Effector CD4-positive, alpha-beta T cell (primary cell): ENCODE results near the gene NUDCD2.

ENCODE experiments used
- DNase-seq: peaks from one replicate; pipeline ENCODE4 v3.0.0-alpha.2; 2020
- total RNA-seq: gene quantifications from one replicate; lab custom pipeline; 2026; lab: John Stamatoyannopoulos, UW

Gene NUDCD2
- total RNA-seq, result 19.1 reads per million, percentile 46 among the genes with 10 or more reads in this experiment

DNA sequence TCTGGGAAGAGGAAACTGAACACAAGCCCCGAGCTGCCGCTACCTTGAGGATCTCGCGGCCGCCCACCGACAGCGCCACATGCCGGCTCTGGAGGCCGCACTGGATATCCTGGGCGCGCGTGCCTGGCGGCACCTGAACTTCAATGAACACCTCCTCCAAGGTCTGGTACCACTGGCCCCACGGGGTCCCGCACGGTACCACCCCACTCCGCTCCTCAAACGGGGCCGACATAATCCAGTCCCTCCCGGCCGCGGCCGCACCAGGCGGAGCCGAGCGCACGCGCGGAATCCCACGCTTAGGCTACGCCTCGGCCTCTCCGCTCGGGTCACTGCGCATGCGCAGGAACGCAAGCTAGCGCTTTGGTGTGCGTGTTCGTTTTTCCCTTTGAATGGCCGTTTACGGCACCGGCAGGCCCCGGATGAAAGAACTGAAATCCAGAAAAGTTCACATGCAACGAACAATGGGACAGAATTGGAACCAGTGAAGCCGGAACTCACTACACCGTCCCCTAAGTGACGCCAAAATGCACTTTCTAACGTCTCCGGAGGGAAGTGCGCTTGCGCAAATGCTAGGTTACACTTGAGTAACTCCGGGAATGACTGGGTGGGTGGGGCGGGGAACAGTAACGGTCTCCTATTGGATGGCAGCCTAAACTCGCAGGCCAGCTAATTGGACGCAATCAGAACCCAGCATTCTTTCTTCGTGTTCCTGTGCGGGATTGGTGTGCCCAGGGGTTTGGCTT, at the start of gene NUDCD2:
Gene NUDCD2, minus strand, starts transcription at position 284 of the 743 bp plus-strand sequence. Its CDS starts 52 bp downstream, at position 232.
- peak; percentile 96 for DNase-seq

DNA sequence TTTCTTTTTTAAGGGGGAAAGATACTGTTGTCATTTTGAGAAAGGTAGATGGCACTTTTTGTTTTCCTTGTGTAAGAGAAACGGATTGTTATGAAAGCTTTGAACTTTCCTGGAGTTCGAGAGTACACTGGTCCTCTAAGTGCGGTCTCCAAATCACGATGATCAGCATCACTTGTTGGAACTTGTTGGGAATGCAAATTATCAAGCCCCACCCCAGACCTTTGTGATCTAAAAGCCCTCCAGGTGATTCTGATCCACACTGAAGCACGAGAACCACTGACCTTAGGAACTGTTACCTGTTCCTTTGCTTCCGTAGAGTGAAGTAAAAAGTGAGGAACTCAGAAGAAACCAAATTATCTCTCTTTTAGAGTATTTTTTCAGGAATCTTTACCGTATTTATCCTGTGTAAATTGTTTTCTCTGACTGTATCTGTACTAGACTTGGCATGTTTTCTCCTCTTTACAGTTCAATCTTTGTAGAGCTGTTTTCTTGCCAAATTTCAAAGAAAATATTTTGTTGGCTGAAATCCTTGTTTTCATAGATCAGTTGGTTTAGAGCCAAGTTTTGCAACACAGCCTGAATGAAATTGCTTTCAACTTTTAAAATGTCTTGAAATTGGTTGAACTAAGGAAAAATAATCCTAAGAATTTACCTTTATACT, 49.5 kb upstream of the NUDCD2 start:
- no peak for DNase-seq

DNA sequence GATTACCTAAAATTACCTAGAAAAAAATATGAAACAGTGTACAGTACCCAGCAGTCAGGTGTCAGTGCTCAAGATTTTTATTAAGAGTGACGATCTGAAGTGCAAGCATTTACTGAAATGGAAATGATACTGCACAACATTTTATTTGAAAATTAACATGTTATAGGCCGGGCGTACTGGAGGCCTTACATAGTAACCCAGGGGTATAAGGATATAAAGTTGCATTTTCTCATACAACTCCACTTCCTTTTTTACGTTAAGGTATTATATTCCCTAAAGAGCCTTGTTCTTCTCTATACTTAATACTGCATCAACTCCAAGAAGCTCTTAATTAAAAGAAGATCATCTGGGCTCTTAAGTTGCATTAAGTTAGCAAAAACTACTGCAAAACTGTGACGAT, 48.9 kb upstream of the NUDCD2 start:
- no peak for DNase-seq

GRCh38 chr5:163506726-163507125, 46.8 kb upstream of the NUDCD2 start:
- peak; percentile 14 for DNase-seq

- no peak for DNase-seq
Measured at GRCh38 chr5:163506095-163506457, 46.2 kb upstream of the NUDCD2 start.

DNA sequence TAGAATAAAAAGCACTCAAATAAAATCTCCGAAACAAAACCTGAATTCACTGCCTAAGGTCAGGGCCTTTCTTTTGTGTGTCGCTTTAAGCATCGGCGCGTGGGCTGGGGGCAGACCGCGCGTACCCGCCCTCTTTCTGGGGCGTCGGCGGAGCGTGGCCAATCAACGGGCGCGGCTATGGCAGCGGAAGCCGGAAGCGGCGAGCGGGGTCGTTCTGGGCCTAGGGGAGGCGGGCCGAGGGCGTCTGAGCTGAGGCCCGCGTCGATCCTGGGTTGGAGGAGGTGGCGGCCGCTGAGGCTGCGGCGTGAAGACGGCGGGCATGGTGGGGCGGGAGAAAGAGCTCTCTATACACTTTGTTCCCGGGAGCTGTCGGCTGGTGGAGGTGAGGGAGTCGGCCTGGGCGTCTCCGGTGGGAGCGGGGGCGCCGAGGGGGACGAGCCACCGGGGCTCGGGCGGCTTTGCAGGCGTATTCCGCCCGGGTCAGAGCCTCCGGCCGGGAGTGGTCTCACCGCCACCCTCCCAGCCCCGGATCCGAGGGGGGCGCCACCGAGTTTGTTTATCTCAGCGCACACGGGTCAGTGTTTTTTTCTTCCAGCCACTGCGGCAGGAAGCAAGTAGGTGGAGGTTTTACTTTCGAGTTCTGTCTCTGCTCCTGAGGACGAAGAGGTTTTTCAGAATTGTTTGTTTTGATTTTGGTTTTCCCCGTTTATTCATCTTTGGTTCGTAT, 45.6 kb upstream of the NUDCD2 start, which contains the start of gene MAT2B:
Gene MAT2B, plus strand, starts transcription at position 252 of the 727 bp plus-strand sequence. Its CDS starts 68 bp downstream, at position 320.
- peak; percentile 95 for DNase-seq

- DNase-seq, result no peak
Measured at GRCh38 chr5:163505049-163505367, 45.1 kb upstream of the NUDCD2 start.

GRCh38 chr5:163504079-163504931, 44.4 kb upstream of the NUDCD2 start:
- peak; percentile 6 for DNase-seq

DNA sequence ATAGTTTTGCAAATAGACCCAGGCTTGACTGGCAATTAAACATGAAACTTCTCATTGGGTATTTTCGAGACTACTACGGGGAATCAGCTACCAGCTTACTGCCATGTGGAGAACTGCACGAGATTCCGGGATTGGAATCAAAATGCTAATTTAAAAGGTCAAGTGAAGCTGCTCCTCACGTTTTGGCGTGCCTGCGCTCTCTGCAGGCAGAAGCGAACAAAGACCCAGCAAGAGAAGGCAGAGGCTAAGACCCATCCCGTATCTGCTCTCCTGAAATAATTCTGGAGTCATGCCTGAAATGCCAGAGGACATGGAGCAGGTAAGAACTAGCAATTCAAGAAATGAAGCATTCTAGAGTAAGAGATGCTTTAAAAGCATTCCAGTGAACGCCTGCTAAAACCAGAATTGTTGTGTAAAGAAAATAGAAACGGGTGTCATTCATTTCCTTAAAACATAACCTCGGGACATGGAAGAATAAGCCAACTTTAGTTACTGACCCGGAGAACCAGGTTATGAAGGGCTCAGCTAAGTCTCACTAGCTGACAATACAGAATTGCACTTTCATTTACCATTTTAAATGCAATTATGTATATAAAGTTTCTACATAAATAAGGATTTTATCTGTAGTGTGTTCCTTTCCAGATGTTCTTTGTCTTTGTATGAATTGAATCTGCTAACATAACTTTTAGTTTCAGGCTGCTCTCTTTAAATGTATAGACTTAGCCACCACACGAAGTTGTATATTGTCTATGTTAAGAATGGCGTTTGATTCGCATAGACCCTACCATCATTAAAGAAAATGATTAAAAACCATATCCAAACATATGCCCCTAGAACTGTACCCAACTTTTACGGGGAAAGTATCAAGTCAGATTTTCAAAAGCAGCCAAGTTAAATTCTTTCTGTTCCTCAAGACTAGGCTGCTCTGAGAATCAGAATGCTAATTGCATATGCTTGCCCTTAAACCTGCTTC, 43.5 kb upstream of the NUDCD2 start:
- DNase-seq, result peak; percentile 17

GRCh38 chr5:163502521-163502920, 42.6 kb upstream of the NUDCD2 start:
- DNase-seq, result no peak

GRCh38 chr5:163498886-163499285, 39.0 kb upstream of the NUDCD2 start:
- no peak for DNase-seq

DNA sequence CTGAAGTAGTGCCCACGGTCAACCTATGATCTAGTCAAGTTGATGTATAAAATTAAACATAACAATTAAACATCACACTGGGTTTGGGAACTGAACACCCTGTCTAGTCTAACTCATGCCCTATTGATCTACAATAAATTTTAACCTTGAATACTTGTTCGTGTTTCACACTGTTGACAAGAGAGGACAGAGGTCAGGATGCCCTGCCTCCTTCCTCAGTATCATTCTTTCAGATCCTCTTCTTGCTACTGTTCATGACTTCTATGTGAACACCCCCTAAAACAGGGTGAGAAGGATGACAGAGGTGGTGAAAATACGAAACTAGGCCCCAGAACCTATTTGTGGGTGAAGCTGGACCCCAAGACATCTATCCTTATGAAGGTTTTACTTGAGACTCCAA, 37.4 kb upstream of the NUDCD2 start:
- DNase-seq, result no peak

- DNase-seq, result no peak
Measured at GRCh38 chr5:163496286-163496685, 36.4 kb upstream of the NUDCD2 start.

DNA sequence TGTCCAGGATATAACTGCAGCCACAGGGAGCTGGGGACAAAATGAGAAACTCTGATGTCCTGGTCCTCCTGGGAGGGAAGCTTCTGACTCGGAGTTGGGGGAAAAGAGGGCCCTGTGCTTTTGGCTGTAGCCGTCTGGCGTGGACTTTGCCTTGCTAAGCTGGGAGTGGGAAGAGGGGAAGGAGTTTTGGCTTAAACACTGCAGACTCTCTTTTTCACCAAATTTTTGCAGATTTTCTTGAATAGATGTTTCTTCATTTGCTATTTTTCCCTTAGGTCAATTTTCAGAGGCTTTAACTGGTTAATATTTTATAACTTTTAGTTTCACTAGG, 29.8 kb upstream of the NUDCD2 start:
- no peak for DNase-seq

DNA sequence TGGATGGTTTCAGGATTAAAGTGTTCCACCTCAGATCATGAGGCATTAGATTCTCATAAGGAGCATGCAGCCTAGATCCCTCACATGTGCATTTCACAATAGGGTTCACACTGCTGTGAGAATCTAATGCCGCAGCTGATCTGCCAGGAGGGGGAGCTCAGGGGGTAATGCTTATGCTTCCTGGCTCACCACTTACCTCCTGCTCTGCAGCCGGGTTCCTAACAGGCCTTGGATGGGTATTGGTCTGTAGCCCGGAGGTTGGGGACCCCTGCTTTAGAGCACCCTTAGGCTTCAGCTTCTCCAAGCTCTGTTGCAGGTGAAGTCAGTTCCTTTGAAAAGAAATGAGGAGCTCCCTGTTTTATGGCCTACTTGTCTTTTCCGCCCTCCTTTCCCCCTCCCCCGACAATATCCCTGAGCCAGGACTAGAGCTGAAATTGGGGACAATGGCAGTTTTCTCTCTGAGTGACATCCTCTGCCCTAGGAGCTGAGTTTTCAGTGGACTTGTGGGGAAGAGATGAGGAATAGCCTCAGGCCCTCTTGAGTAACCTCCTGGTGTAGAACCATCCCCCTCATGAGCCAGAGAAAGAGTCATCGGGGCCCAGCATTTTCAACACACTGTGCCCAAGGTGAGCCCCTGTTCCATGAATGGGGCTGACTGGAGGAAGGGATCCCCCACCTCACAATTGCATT, 29.3 kb upstream of the NUDCD2 start:
- DNase-seq, result no peak

GRCh38 chr5:163478982-163479271, 19.0 kb upstream of the NUDCD2 start:
- no peak for DNase-seq

DNA sequence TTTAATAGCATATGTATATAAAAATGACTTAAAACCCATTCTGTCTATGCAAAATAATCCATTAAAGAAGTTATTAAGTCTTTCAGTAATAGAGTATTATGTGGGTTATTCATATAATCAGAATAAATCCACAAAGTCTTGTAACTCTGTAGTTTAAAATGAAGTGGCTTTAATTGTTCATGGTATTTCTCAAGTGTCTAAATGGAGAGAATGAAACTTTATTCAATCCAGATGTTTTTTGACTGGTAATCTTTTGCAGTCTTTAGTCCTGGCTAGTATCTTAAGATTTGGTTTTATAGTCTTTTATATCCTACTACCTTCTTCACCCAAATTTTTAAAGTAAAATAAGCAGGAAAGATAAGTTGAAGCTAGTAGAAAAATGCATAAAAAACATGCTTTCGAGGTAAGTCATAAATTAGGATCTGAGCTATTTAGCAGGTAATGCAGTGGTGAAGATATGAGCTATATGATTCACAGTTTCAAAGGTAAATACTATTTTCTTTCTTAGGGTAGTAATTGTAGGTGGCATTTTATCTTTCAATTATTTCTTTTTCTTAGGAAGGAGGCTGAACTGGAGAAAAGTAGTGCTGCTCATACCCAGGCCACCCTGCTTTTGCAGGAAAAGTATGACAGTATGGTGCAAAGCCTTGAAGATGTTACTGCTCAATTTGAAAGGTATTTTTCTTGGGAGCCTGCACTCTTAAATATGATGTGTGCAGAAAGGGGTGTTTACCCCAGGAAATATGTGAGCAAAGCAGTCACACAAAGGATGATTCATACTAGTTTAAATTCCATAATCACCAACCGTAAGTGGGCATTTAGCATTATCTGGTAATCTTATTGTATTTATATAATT, 18.5 kb upstream of the NUDCD2 start:
- no peak for DNase-seq

DNA sequence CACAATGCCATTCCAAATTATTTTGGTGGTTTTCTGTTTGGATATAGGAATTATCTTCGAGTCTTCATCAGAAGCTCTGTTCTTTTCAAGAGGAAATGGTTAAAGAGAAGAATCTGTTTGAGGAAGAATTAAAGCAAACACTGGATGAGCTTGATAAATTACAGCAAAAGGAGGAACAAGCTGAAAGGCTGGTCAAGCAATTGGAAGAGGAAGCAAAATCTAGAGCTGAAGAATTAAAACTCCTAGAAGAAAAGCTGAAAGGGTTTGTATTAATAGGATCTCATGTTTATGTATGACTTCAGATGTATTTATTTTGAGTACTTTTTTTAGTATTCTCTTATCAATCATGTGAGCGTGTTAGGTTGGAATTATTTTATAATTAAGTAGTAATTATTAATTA, 15.5 kb upstream of the NUDCD2 start:
- no peak for DNase-seq

- no peak for DNase-seq
Measured at GRCh38 chr5:163473635-163474243, 13.8 kb upstream of the NUDCD2 start.

DNA sequence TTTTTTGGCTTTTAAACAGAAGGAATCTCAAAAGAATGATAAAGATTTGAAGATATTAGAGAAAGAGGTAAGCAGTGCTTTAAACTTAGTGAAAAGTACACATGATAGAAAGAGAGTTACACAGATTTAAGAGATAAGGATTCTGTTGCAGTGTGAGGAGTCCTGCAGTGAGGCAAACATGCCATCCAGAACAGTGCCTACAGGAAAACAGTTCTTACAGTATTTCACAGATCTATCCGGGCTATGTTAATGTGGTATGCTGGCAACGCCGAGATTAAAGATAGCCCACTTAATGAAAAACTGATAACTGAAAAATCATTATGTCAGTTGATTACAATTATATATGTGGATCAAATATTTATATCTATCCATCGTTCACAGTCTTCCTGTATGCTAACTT, 7.8 kb upstream of the NUDCD2 start:
- DNase-seq, result no peak
